ENCODE measurements around the gene ENTREP3. TPM values are rescaled to one million over a fixed set of nuclear protein-coding genes. Genes with fewer than 3 reads are reported as not detected.

ENTREP3 gene
- polyA plus RNA-seq, 1 donor from 2014 or later, result 1.7 TPM

GRCh38 chr1:155208541-155209311 lies 46.6 kb downstream of the ENTREP3 start, which contains the start of gene MTX1:
MTX1 (plus strand) TSS chr1:155208695; CDS start chr1:155208805, 110 bp downstream.
- H3K27ac Mint-ChIP-seq, result peak within 1 kb of the TSS; percentile 98 to 99 (median 98)
- peaks cover 13 to 18% (median 14%) of the 10 kb centered on the region in 3 donors for H3K4me1 Mint-ChIP-seq
- H3K36me3 Mint-ChIP-seq, result no peaks in the 10 kb centered on the region
- H3K27me3 Mint-ChIP-seq, result peaks cover 1% of the 10 kb centered on the region
- peak within 1 kb of the TSS; percentile 83 to 97 (median 92) for H3K4me3 Mint-ChIP-seq
- H3K9me3 Mint-ChIP-seq, result no peaks in the 10 kb centered on the region

DNA sequence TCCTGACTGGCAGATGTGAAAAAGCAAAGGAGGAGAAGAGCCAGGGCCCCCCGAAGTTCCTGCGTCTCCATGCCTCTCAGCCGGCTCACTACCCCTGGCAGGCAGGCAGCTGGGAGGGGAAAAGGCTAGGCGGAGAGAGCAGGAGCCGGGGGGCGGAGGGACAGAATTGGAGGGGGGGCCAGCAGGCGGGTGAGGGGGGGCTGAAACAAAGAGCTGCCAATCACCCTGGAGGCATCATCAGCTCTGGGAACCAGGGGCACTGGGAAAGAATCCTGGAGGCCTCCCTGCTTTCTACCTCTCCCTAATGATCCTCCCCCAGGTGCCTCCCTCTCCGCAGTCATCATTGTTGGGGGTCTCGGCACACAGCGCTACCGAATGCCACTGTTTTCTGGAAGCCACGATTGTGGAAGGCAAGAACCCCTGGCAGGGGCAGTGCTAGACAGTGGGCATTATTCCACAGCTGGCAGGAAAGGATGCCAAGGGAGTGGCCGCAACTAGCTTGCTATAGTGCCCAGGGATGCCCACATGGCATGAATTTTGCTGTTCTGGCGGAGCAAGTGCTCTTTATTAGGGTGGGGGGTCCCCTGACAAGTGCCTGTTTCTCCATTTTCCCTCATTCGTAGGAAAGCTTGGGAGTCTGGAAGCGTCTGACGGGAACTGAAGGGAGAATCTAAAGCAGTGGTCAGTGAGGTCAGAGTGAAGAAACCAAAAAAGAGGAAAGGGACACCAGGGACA lies 47.3 kb downstream of the ENTREP3 start, which contains the start of gene THBS3:
Gene THBS3 (minus strand): TSS at position 92 of the 735 bp plus-strand sequence. CDS start 21 bp downstream, at position 71.
- Mint-ChIP-seq H3K9me3 (no peaks in the 10 kb centered on the region), H3K4me1 (peaks cover 13 to 18% (median 14%) of the 10 kb centered on the region in 3 donors), H3K27me3 (peaks cover 1% of the 10 kb centered on the region), H3K36me3 (no peaks in the 10 kb centered on the region), H3K27ac (peak within 1 kb of the TSS; percentile 98 to 99 (median 98)), H3K4me3 (peak within 1 kb of the TSS; percentile 83 to 97 (median 92))

GRCh38 chr1:155206891-155207805 lies 48.1 kb downstream of the ENTREP3 start:
- Mint-ChIP-seq H3K9me3 (no peaks in the 10 kb centered on the region), H3K27me3 (peaks cover 1% of the 10 kb centered on the region), H3K36me3 (no peaks in the 10 kb centered on the region), H3K4me1 (peaks cover 13 to 18% (median 14%) of the 10 kb centered on the region in 3 donors), H3K4me3 (peak overlapping the region; percentile 60 to 91 (median 82)), H3K27ac (peak overlapping the region; percentile 98 to 99 (median 98))

DNA sequence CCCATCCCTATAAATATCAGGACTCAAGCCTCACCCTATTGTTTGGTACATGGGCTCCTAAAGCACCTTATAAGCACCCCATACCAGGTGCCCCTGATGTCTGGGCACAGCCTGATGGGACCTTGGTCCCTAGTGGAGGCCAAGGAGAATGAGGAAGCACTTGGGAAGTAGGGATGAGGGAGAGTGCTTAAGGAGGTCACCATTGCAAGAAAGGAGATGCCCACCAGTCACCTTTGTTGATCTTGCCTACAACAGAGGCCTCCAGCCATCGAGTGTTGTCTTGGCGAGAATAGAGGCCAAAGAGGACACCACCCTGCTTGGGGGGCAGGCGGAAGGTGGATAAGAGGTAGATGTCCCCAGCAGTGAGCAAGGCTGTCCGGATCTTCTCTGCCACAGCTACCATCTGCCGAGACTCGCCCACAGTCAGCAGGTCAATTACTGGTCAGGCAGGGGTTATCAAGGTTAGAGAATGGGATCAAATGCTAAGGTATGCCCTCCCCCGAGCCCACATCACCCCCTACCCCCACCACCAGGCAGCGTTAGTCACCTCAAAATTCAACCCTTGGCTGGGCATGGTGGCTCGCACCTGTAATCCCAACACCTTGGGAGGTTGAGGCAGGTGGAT lies 49.2 kb downstream of the ENTREP3 start:
- H3K4me3 Mint-ChIP-seq, result peak overlapping the region in 1 of 4 donors; percentile 6
- no peaks in the 10 kb centered on the region for H3K36me3 Mint-ChIP-seq
- H3K4me1 Mint-ChIP-seq, result peaks cover 13 to 18% (median 14%) of the 10 kb centered on the region in 3 donors
- H3K9me3 Mint-ChIP-seq, result no peaks in the 10 kb centered on the region
- peaks cover 1% of the 10 kb centered on the region for H3K27me3 Mint-ChIP-seq
- peak overlapping the region in 2 of 3 donors; percentile 39 to 47 for H3K27ac Mint-ChIP-seq

- no peak overlapping the region for H3K27ac Mint-ChIP-seq
- H3K4me3 Mint-ChIP-seq, result peak overlapping the region in 1 of 4 donors; percentile 41
- H3K27me3 Mint-ChIP-seq, result peaks cover 1% of the 10 kb centered on the region
- H3K36me3 Mint-ChIP-seq, result no peaks in the 10 kb centered on the region
- H3K4me1 Mint-ChIP-seq, result peaks cover 13 to 18% (median 14%) of the 10 kb centered on the region in 3 donors
- no peaks in the 10 kb centered on the region for H3K9me3 Mint-ChIP-seq
These were observed 50.2 kb downstream of the ENTREP3 start for GRCh38 chr1:155205035-155205434.

GRCh38 chr1:155202731-155203515 lies 52.4 kb downstream of the ENTREP3 start:
- Mint-ChIP-seq H3K9me3 (no peaks in the 10 kb centered on the region), H3K4me3 (no peak overlapping the region), H3K36me3 (no peaks in the 10 kb centered on the region), H3K27ac (peak overlapping the region in 1 of 3 donors; percentile 56), H3K27me3 (peaks cover 1% of the 10 kb centered on the region), H3K4me1 (peaks cover 6 to 10% (median 8%) of the 10 kb centered on the region in 3 donors)

- peak overlapping the region in 1 of 3 donors; percentile 56 for H3K27ac Mint-ChIP-seq
- H3K4me1 Mint-ChIP-seq, result peaks cover 5 to 6% (median 5%) of the 10 kb centered on the region in 3 donors
- no peaks in the 10 kb centered on the region for H3K27me3 Mint-ChIP-seq
- no peaks in the 10 kb centered on the region for H3K9me3 Mint-ChIP-seq
- H3K36me3 Mint-ChIP-seq, result no peaks in the 10 kb centered on the region
- no peak overlapping the region for H3K4me3 Mint-ChIP-seq
These were observed 53.1 kb downstream of the ENTREP3 start for GRCh38 chr1:155202198-155202597.

DNA sequence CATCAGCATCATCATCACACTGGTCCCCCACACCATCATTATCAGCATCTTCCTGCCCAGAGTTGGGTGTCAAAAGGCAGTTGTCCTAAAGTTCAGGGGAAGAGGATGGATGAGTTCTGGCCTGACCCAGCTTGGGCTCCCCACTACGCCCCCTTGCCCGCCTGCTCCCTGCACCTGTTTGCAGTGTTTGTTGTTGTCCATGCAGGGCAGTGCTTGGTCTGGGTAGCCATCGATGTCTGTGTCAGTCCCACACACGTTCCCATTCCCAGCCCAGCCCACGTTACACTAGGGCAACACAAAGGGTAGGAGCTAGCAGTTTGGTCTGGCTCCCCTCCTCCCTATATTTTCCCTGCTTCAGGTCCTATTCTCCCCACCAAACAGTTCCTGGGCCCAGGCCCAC lies 54.4 kb downstream of the ENTREP3 start:
- peak overlapping the region in 1 of 3 donors; percentile 14 for H3K27ac Mint-ChIP-seq
- H3K27me3 Mint-ChIP-seq, result no peaks in the 10 kb centered on the region

GRCh38 chr1:155199792-155200191 lies 55.5 kb downstream of the ENTREP3 start:
- H3K36me3 Mint-ChIP-seq, result no peaks in the 10 kb centered on the region
- peak overlapping the region in 1 of 4 donors; percentile 20 for H3K4me3 Mint-ChIP-seq
- H3K9me3 Mint-ChIP-seq, result no peaks in the 10 kb centered on the region
- no peak overlapping the region for H3K27ac Mint-ChIP-seq
- no peaks in the 10 kb centered on the region for H3K4me1 Mint-ChIP-seq
- H3K27me3 Mint-ChIP-seq, result no peaks in the 10 kb centered on the region

More for the DNA sequence above, 54.4 kb downstream of the ENTREP3 start:
- no peak overlapping the region for H3K4me3 Mint-ChIP-seq
- H3K4me1 Mint-ChIP-seq, result no peaks in the 10 kb centered on the region
- no peaks in the 10 kb centered on the region for H3K9me3 Mint-ChIP-seq
- no peaks in the 10 kb centered on the region for H3K36me3 Mint-ChIP-seq

- Mint-ChIP-seq H3K4me3 (no peak overlapping the region), H3K27ac (peak overlapping the region in 1 of 3 donors; percentile 80), H3K27me3 (no peaks in the 10 kb centered on the region), H3K36me3 (no peaks in the 10 kb centered on the region), H3K9me3 (no peaks in the 10 kb centered on the region), H3K4me1 (peaks cover 2 to 10% (median 7%) of the 10 kb centered on the region in 3 donors)
These were observed 56.8 kb downstream of the ENTREP3 start for GRCh38 chr1:155198547-155198906.

- Mint-ChIP-seq H3K27ac (peak overlapping the region in 1 of 3 donors; percentile 80), H3K4me1 (peaks cover 5 to 13% (median 10%) of the 10 kb centered on the region in 3 donors), H3K27me3 (no peaks in the 10 kb centered on the region), H3K4me3 (peak overlapping the region in 1 of 4 donors; percentile 58), H3K36me3 (no peaks in the 10 kb centered on the region), H3K9me3 (no peaks in the 10 kb centered on the region)
These were observed 57.3 kb downstream of the ENTREP3 start for GRCh38 chr1:155197901-155198546.
